Astrocyte (in vitro differentiated cells and primary cell): ENCODE data around the gene C16orf95. TPM values are rescaled to one million over a fixed set of nuclear protein-coding genes. Genes with fewer than 3 reads are reported as not detected.

Experiments
- DNase-seq: peaks from one replicate; pipeline ENCODE4 v3.0.0-alpha.2; 2010; ENCODE audit warnings: low read depth
- FAIRE-seq: peaks from 2 replicates; lab custom pipeline; 2011; peaks lifted over from hg19 to GRCh38; lab: Jason Lieb, UNC
- H2AFZ ChIP-seq: 2 replicates; pipeline ENCODE4 v1.6.0; 2012; ENCODE audit warnings: low read depth, low read length, inconsistent platforms
- H3K27ac ChIP-seq: 2 replicates; pipeline ENCODE4 v1.5.1; 2011; ENCODE audit warnings: low read depth, low read length, inconsistent platforms
- H3K27me3 ChIP-seq: 2 replicates; pipeline ENCODE4 v1.6.0; 2011; ENCODE audit warnings: low read length, inconsistent platforms; ENCODE audit not compliant: insufficient read depth
- H3K36me3 ChIP-seq: 2 replicates; pipeline ENCODE4 v1.5.1; 2011; ENCODE audit warnings: low read length, inconsistent platforms; ENCODE audit not compliant: insufficient read depth
- H3K4me1 ChIP-seq: 2 replicates; pipeline ENCODE4 v1.5.1; 2011; ENCODE audit warnings: low read length, inconsistent platforms; ENCODE audit not compliant: insufficient read depth
- H3K4me2 ChIP-seq: 2 replicates; pipeline ENCODE4 v1.6.0; 2012; ENCODE audit warnings: low read length, inconsistent platforms
- H3K4me3 ChIP-seq: 2 replicates; pipeline ENCODE4 v1.5.1; 2011; ENCODE audit warnings: low read depth, mild to moderate bottlenecking, low read length, inconsistent platforms; ENCODE audit not compliant: insufficient read depth
- H3K79me2 ChIP-seq: 2 replicates; pipeline ENCODE4 v1.6.0; 2012; ENCODE audit warnings: mild to moderate bottlenecking, low read length, inconsistent platforms; ENCODE audit not compliant: insufficient read depth
- H3K9ac ChIP-seq: 2 replicates; pipeline ENCODE4 v1.6.0; 2012; ENCODE audit warnings: mild to moderate bottlenecking, low read length, inconsistent platforms
- H3K9me3 ChIP-seq: 2 replicates; pipeline ENCODE4 v1.5.1; 2012; ENCODE audit warnings: low read depth, mild to moderate bottlenecking, low read length, inconsistent platforms; ENCODE audit not compliant: insufficient read depth
- H4K20me1 ChIP-seq: 2 replicates; pipeline ENCODE4 v1.6.0; 2012; ENCODE audit warnings: low read length, inconsistent platforms; ENCODE audit not compliant: insufficient read depth
- H3K27ac Mint-ChIP-seq: one replicate; pipeline ENCODE4 v1.8.0; 2021; ENCODE audit warnings: mild to moderate bottlenecking, mixed read lengths; ENCODE audit not compliant: unreplicated experiment
- H3K27me3 Mint-ChIP-seq: one replicate; pipeline ENCODE4 v1.8.0; 2021; ENCODE audit warnings: low read depth, mixed read lengths; ENCODE audit not compliant: unreplicated experiment
- H3K36me3 Mint-ChIP-seq: one replicate; pipeline ENCODE4 v1.8.0; 2021; ENCODE audit warnings: low read depth, mixed read lengths; ENCODE audit not compliant: unreplicated experiment
- H3K4me1 Mint-ChIP-seq: one replicate; pipeline ENCODE4 v1.8.0; 2021; ENCODE audit warnings: low read depth, mixed read lengths; ENCODE audit not compliant: unreplicated experiment
- H3K4me3 Mint-ChIP-seq: one replicate; pipeline ENCODE4 v1.8.0; 2021; ENCODE audit warnings: mild to moderate bottlenecking, moderate library complexity, mixed read lengths; ENCODE audit not compliant: unreplicated experiment
- H3K9me3 Mint-ChIP-seq: one replicate; pipeline ENCODE4 v1.8.0; 2021; ENCODE audit warnings: mild to moderate bottlenecking, mixed read lengths; ENCODE audit not compliant: unreplicated experiment
- CTCF ChIP-seq: IDR thresholded peaks from 2 replicates; pipeline ENCODE4 v1.5.1; 2011; ENCODE audit warnings: low read depth, mild to moderate bottlenecking, inconsistent platforms, low read length, moderate library complexity; ENCODE audit not compliant: insufficient read depth
- EZH2 ChIP-seq: IDR thresholded peaks from 2 replicates; pipeline ENCODE4 v1.6.1; 2012; ENCODE audit warnings: mild to moderate bottlenecking, low read length, inconsistent platforms; ENCODE audit not compliant: insufficient read depth
- total RNA-seq: library from RNA; stranded (reverse); gene quantifications from 2 replicates; pipeline ENCODE4 v1.2.1, GENCODE V29; 2021

C16orf95 gene
- total RNA-seq, 1 donor from 2014 or later: 3.3 TPM

GRCh38 chr16:87347932-87348615 lies 30.9 kb upstream of the C16orf95 start:
- Mint-ChIP-seq H3K4me1 (peaks cover 15% of the 10 kb centered on the region), H3K27me3 (no peaks in the 10 kb centered on the region), H3K27ac (no peak overlapping the region), H3K4me3 (no peak overlapping the region), H3K36me3 (peaks cover 22% of the 10 kb centered on the region), H3K9me3 (no peaks in the 10 kb centered on the region)
- Histone ChIP-seq H4K20me1 (peaks cover 74% of the 10 kb centered on the region), H3K36me3 (no peaks in the 10 kb centered on the region), H2AFZ (no peak overlapping the region), H3K4me3 (no peak overlapping the region), H3K27me3 (no peaks in the 10 kb centered on the region), H3K4me1 (peaks cover 21% of the 10 kb centered on the region), H3K79me2 (peaks cover 22% of the 10 kb centered on the region), H3K9me3 (no peaks in the 10 kb centered on the region), H3K4me2 (no peak overlapping the region), H3K9ac (no peak overlapping the region), H3K27ac (no peak overlapping the region)
- FAIRE-seq: no peak
- no peak for TF ChIP-seq EZH2
- no peak for TF ChIP-seq CTCF
- DNase-seq: no peak

DNA sequence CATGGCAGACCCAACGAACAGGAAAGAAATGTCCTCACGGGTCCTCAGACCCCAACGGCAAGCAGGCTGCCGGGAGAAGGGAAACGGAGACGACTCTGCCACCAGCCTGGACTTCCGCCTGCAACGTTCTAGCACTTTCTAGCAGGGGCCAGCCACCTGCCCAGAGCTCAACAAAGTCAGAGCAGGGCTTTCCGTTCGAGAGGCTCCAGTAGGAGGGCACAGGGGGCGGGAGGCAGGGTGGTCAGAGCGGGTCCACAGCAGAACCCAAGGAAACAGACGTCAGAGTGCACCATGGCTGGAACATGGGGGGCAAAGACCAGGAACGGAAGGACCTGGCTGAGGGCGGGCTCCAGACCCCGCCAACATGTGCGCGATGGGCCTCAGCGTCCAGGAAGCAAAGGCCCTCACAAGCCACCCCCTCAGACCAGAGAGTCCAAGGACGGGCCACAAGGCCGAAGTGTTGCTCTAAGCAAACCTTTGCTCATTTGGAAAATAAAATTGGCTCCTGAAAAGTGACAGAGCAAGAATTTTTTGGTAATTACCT lies 29.4 kb upstream of the C16orf95 start:
- Histone ChIP-seq H3K4me3 (no peak overlapping the region), H2AFZ (no peak overlapping the region), H3K9me3 (no peaks in the 10 kb centered on the region), H3K36me3 (peaks cover 4% of the 10 kb centered on the region), H3K79me2 (peaks cover 24% of the 10 kb centered on the region), H3K4me1 (peaks cover 21% of the 10 kb centered on the region), H3K9ac (no peak overlapping the region), H3K4me2 (no peak overlapping the region), H4K20me1 (peaks cover 68% of the 10 kb centered on the region), H3K27me3 (no peaks in the 10 kb centered on the region), H3K27ac (no peak overlapping the region)
- FAIRE-seq (no peak), DNase-seq (no peak)
- no peak for TF ChIP-seq CTCF
- H3K9me3 Mint-ChIP-seq: no peaks in the 10 kb centered on the region
- H3K27ac Mint-ChIP-seq: no peak overlapping the region
- H3K27me3 Mint-ChIP-seq: no peaks in the 10 kb centered on the region
- H3K4me3 Mint-ChIP-seq: no peak overlapping the region
- peaks cover 26% of the 10 kb centered on the region for H3K36me3 Mint-ChIP-seq
- H3K4me1 Mint-ChIP-seq: peaks cover 15% of the 10 kb centered on the region
